K562 treated with DMSO at 1 percent for 24 hours (cell line): ENCODE measurements around the gene PDHA2. TPM values are rescaled to one million over a fixed set of nuclear protein-coding genes. Genes with fewer than 3 reads are reported as not detected.

Experiments
- total RNA-seq: library from RNA; unstranded; fragments of 300-600 nt; gene quantifications from 2 replicates; pipeline ENCODE4 v1.2.3, GENCODE V29; 2022; ENCODE audit warnings: low read depth; ENCODE audit not compliant: insufficient read depth

Gene PDHA2
- total RNA-seq = not detected in 2 replicates

DNA sequence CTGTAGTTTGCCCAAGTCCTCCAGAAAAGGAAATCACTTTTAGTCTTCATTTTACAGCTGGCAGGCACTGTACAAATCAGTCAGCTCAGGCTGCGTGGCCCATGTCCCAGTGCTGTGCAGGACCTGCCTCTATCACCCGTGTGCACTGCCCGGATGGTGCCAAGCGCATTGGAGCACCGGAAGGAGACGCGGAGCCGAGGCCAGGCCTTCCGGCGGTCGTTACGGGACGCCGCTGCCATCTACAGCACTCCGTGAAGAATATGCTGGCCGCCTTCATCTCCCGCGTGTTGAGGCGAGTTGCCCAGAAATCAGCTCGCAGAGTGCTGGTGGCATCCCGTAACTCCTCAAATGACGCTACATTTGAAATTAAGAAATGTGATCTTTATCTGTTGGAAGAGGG is at the start of gene PDHA2:
PDHA2 (plus strand) TSS at position 203 of the 400 bp plus-strand sequence; CDS start at position 261, 58 bp downstream.

